GM19452 (cell line): ENCODE data around the gene SCRN3.

Experiments used
- ATAC-seq: cut with Tn5 transposase; IDR thresholded peaks from one replicate; pipeline ENCODE4 v1.9.1; 2021; ENCODE audit not compliant: unreplicated experiment

Gene SCRN3

DNA sequence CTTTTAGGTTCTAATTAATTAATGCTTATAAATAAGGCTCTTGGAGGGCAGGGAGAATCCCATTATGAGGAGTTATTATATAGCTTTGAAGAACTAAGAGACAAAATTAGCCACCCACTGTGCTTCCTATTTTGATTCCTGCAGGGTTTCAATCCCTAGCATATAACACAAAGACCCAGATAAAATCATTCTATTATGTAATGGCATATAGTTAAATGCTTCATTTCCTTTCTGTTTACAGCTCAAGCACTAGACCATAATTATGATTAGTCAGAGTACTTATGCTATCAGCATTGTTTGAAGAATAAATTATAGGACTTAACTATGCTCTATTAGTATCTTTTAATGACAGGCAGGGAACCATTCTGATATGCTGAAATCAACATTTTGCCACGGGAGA is 82.2 kb downstream of the SCRN3 start:
- no peak for ATAC-seq
